ENCODE results near the gene SLC9C1.

- TF ChIP-seq CTCF (IDR thresholded peaks at IDR 0.05; ENCODE audit: borderline replicate concordance, extremely low read depth, low read length, poor library complexity, severe bottlenecking) (no peak), EZH2 (IDR thresholded peaks at IDR 0.05; ENCODE audit: borderline replicate concordance, low read depth, low read length, severe bottlenecking) (no peak)
Measured at GRCh38 chr3:112230033-112230432, 64.0 kb downstream of the SLC9C1 start.
